ENCODE data around the gene ZNF236. TPM values are rescaled to one million over a fixed set of nuclear protein-coding genes. Genes with fewer than 3 reads are reported as not detected.

ZNF236 gene
- total RNA-seq, 1 donor from 2014 or later: 13.3 TPM

DNA sequence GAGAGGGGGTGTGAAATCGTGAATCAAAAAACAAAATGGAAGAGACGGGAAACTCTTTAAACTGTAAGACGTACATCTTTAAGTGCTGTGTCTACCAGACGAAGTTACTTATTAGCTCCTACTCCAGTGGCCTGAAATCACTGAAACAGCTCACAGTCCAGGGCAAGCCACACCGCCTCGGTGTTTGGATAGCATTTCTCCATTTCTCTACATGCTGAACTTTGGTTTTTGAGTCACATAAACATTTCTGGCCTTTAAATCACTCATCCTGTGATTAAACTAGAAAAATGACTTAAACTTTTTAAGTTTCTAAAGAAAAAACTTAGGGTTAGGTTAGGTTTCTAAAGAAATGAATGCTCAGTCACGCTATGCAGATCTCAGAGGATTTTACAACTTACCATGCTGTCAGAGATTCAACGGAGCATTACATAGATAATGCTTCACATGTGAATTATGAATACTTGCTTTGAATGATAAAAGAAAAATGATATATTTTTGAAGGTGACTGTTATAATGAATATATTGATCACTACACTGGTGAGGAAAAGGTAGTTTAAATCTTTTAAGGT, 171.8 kb downstream of the ZNF236 start:
- Mint-ChIP-seq H3K9me3 (ENCODE audit: unreplicated experiment) (no peaks in the 10 kb centered on the region), H3K36me3 (ENCODE audit: low read depth, unreplicated experiment) (no peaks in the 10 kb centered on the region), H3K4me3 (ENCODE audit: unreplicated experiment) (no peak overlapping the region), H3K27me3 (ENCODE audit: low read depth, unreplicated experiment) (peaks cover 18% of the 10 kb centered on the region), H3K27ac (ENCODE audit: unreplicated experiment) (no peak overlapping the region), H3K4me1 (ENCODE audit: low read depth, unreplicated experiment) (no peaks in the 10 kb centered on the region)
- Histone ChIP-seq H4K20me1 (ENCODE audit: insufficient read depth, low read length) (no peaks in the 10 kb centered on the region), H3K9ac (ENCODE audit: low read length) (no peak overlapping the region), H3K36me3 (ENCODE audit: insufficient read depth, low read length) (no peaks in the 10 kb centered on the region), H3K4me3 (ENCODE audit: insufficient read depth, low read depth, low read length) (no peak overlapping the region), H3K27me3 (ENCODE audit: insufficient read depth, low read length) (no peaks in the 10 kb centered on the region), H2AFZ (ENCODE audit: low read depth, low read length) (no peak overlapping the region), H3K27ac (ENCODE audit: low read depth, low read length) (no peak overlapping the region), H3K4me1 (ENCODE audit: insufficient read depth, low read length) (no peaks in the 10 kb centered on the region), H3K79me2 (ENCODE audit: insufficient read depth, low read length) (no peaks in the 10 kb centered on the region), H3K9me3 (ENCODE audit: insufficient read depth, low read depth, low read length) (no peaks in the 10 kb centered on the region), H3K4me2 (ENCODE audit: low read length) (no peak overlapping the region)
- DNase-seq (ENCODE audit: low read depth) (no peak), FAIRE-seq (no peak)
- no peak for TF ChIP-seq EZH2 (IDR thresholded peaks at IDR 0.05; ENCODE audit: insufficient read depth, low read length)
- TF ChIP-seq, protein P1, sequence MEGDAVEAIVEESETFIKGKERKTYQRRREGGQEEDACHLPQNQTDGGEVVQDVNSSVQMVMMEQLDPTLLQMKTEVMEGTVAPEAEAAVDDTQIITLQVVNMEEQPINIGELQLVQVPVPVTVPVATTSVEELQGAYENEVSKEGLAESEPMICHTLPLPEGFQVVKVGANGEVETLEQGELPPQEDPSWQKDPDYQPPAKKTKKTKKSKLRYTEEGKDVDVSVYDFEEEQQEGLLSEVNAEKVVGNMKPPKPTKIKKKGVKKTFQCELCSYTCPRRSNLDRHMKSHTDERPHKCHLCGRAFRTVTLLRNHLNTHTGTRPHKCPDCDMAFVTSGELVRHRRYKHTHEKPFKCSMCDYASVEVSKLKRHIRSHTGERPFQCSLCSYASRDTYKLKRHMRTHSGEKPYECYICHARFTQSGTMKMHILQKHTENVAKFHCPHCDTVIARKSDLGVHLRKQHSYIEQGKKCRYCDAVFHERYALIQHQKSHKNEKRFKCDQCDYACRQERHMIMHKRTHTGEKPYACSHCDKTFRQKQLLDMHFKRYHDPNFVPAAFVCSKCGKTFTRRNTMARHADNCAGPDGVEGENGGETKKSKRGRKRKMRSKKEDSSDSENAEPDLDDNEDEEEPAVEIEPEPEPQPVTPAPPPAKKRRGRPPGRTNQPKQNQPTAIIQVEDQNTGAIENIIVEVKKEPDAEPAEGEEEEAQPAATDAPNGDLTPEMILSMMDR (IDR thresholded peaks at IDR 0.05; ENCODE audit: insufficient read depth, low read depth, low read length): no peak

- Histone ChIP-seq H3K9ac (ENCODE audit: low read length) (no peak overlapping the region), H4K20me1 (ENCODE audit: insufficient read depth, low read length) (no peaks in the 10 kb centered on the region), H3K36me3 (ENCODE audit: insufficient read depth, low read length) (no peaks in the 10 kb centered on the region), H3K9me3 (ENCODE audit: insufficient read depth, low read depth, low read length) (no peaks in the 10 kb centered on the region), H3K27me3 (ENCODE audit: insufficient read depth, low read length) (no peaks in the 10 kb centered on the region), H3K79me2 (ENCODE audit: insufficient read depth, low read length) (no peaks in the 10 kb centered on the region), H3K4me2 (ENCODE audit: low read length) (no peak overlapping the region), H3K4me1 (ENCODE audit: insufficient read depth, low read length) (no peaks in the 10 kb centered on the region), H2AFZ (ENCODE audit: low read depth, low read length) (no peak overlapping the region), H3K27ac (ENCODE audit: low read depth, low read length) (no peak overlapping the region), H3K4me3 (ENCODE audit: insufficient read depth, low read depth, low read length) (no peak overlapping the region)
- Mint-ChIP-seq H3K27me3 (ENCODE audit: low read depth, unreplicated experiment) (peaks cover 15% of the 10 kb centered on the region), H3K4me3 (ENCODE audit: unreplicated experiment) (no peak overlapping the region), H3K9me3 (ENCODE audit: unreplicated experiment) (no peaks in the 10 kb centered on the region), H3K27ac (ENCODE audit: unreplicated experiment) (no peak overlapping the region), H3K4me1 (ENCODE audit: low read depth, unreplicated experiment) (no peaks in the 10 kb centered on the region), H3K36me3 (ENCODE audit: low read depth, unreplicated experiment) (no peaks in the 10 kb centered on the region)
- FAIRE-seq (no peak), DNase-seq (ENCODE audit: low read depth) (no peak)
- TF ChIP-seq EZH2 (IDR thresholded peaks at IDR 0.05; ENCODE audit: insufficient read depth, low read length): no peak
- TF ChIP-seq, protein P1 (IDR thresholded peaks at IDR 0.05; ENCODE audit: insufficient read depth, low read depth, low read length): no peak
These were observed 173.5 kb downstream of the ZNF236 start for GRCh38 chr18:76995896-76996295.

DNA sequence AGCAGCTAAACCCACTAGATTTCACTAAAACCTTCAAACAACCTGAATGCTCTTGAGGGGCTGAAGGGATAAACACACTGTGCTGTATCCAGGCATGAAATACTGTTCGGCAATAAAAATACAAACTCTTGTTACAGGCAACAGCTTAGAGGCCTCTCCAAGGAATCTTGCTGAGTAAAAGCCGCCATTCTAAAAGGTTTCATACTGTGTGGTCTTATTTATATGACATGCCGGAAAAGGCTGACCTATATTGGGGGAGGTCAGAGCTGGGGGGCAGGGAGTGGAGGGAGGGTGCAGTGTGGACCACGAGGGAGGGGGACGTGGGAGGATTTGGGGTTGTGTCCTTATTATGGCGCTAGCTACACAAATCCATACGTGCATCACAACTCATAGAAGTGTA, 174.1 kb downstream of the ZNF236 start:
- no peak overlapping the region for H3K4me2 ChIP-seq (ENCODE audit: low read length)
- Mint-ChIP-seq H3K27me3 (ENCODE audit: low read depth, unreplicated experiment) (peaks cover 12% of the 10 kb centered on the region), H3K36me3 (ENCODE audit: low read depth, unreplicated experiment) (no peaks in the 10 kb centered on the region), H3K4me1 (ENCODE audit: low read depth, unreplicated experiment) (no peaks in the 10 kb centered on the region), H3K4me3 (ENCODE audit: unreplicated experiment) (no peak overlapping the region), H3K9me3 (ENCODE audit: unreplicated experiment) (no peaks in the 10 kb centered on the region), H3K27ac (ENCODE audit: unreplicated experiment) (no peak overlapping the region)
- TF ChIP-seq, protein P1 (IDR thresholded peaks at IDR 0.05; ENCODE audit: insufficient read depth, low read depth, low read length): no peak
- TF ChIP-seq EZH2 (IDR thresholded peaks at IDR 0.05; ENCODE audit: insufficient read depth, low read length): no peak
- no peak overlapping the region for H3K4me3 ChIP-seq (ENCODE audit: insufficient read depth, low read depth, low read length)
- no peaks in the 10 kb centered on the region for H3K79me2 ChIP-seq (ENCODE audit: insufficient read depth, low read length)
- FAIRE-seq: no peak
- no peak overlapping the region for H2AFZ ChIP-seq (ENCODE audit: low read depth, low read length)
- H3K9me3 ChIP-seq (ENCODE audit: insufficient read depth, low read depth, low read length): no peaks in the 10 kb centered on the region
- H4K20me1 ChIP-seq (ENCODE audit: insufficient read depth, low read length): no peaks in the 10 kb centered on the region
- H3K9ac ChIP-seq (ENCODE audit: low read length): no peak overlapping the region
- no peak overlapping the region for H3K27ac ChIP-seq (ENCODE audit: low read depth, low read length)
- H3K27me3 ChIP-seq (ENCODE audit: insufficient read depth, low read length): no peaks in the 10 kb centered on the region
- H3K4me1 ChIP-seq (ENCODE audit: insufficient read depth, low read length): no peaks in the 10 kb centered on the region
- no peak for DNase-seq (ENCODE audit: low read depth)
- no peaks in the 10 kb centered on the region for H3K36me3 ChIP-seq (ENCODE audit: insufficient read depth, low read length)
